ENCODE measurements around the gene TCF15. TPM values are rescaled to one million over a fixed set of nuclear protein-coding genes. Genes with fewer than 3 reads are reported as not detected.

The TCF15 gene
- total and polyA plus RNA-seq, 2 of the 13 experiments (the other 11 are each of a cell fraction or from before 2014, with no cell fraction given): not detected

DNA sequence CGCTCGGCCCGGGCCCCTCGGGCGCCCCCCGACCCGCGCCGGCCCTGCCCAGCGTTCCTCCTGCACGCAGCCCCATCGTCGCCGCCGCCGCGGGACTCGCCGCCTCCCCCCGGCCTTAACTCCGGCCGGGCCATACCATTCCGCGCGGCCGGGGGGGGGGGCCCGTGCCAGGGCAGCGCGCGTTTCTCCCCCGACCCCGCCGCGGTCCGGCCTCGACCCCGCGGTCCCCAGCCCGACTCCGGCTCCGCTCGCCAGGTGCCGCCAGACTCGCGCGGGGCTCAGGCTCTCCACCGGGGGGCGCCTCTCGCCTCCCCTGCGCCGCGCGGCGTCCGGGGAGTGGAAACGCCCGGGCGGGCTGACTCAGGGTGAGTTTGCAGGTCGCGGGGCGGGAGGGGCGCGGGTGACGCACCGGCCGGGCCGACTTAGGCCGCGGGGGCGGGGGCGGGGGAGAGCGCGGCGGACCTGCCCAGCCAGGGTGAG, 43.0 kb upstream of the TCF15 start, which contains the start of gene SRXN1 (continued):
- TF ChIP-seq, protein P1, sequence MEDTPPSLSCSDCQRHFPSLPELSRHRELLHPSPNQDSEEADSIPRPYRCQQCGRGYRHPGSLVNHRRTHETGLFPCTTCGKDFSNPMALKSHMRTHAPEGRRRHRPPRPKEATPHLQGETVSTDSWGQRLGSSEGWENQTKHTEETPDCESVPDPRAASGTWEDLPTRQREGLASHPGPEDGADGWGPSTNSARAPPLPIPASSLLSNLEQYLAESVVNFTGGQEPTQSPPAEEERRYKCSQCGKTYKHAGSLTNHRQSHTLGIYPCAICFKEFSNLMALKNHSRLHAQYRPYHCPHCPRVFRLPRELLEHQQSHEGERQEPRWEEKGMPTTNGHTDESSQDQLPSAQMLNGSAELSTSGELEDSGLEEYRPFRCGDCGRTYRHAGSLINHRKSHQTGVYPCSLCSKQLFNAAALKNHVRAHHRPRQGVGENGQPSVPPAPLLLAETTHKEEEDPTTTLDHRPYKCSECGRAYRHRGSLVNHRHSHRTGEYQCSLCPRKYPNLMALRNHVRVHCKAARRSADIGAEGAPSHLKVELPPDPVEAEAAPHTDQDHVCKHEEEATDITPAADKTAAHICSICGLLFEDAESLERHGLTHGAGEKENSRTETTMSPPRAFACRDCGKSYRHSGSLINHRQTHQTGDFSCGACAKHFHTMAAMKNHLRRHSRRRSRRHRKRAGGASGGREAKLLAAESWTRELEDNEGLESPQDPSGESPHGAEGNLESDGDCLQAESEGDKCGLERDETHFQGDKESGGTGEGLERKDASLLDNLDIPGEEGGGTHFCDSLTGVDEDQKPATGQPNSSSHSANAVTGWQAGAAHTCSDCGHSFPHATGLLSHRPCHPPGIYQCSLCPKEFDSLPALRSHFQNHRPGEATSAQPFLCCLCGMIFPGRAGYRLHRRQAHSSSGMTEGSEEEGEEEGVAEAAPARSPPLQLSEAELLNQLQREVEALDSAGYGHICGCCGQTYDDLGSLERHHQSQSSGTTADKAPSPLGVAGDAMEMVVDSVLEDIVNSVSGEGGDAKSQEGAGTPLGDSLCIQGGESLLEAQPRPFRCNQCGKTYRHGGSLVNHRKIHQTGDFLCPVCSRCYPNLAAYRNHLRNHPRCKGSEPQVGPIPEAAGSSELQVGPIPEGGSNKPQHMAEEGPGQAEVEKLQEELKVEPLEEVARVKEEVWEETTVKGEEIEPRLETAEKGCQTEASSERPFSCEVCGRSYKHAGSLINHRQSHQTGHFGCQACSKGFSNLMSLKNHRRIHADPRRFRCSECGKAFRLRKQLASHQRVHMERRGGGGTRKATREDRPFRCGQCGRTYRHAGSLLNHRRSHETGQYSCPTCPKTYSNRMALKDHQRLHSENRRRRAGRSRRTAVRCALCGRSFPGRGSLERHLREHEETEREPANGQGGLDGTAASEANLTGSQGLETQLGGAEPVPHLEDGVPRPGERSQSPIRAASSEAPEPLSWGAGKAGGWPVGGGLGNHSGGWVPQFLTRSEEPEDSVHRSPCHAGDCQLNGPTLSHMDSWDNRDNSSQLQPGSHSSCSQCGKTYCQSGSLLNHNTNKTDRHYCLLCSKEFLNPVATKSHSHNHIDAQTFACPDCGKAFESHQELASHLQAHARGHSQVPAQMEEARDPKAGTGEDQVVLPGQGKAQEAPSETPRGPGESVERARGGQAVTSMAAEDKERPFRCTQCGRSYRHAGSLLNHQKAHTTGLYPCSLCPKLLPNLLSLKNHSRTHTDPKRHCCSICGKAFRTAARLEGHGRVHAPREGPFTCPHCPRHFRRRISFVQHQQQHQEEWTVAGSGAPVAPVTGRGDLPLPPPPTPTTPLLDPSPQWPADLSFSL (CRISPR knock-in tag; IDR thresholded peaks at IDR 0.05): peak; percentile 20; the same call in 1 of the 2 replicates
- TF ChIP-seq FOXJ3 (CRISPR knock-in tag; IDR thresholded peaks at IDR 0.05; ENCODE audit: borderline replicate concordance): no peak
- peak; percentile 99 for TF ChIP-seq ZNF556 (CRISPR knock-in tag; IDR thresholded peaks at IDR 0.05; ENCODE audit: borderline replicate concordance)
- TF ChIP-seq DR1 (CRISPR knock-in tag; IDR thresholded peaks at IDR 0.05): peak; percentile 50; the same call in 1 of the 2 replicates
- TF ChIP-seq ZNF839 (CRISPR knock-in tag; IDR thresholded peaks at IDR 0.05; ENCODE audit: borderline replicate concordance): no peak
- TF ChIP-seq ZNF274 (CRISPR knock-in tag; IDR thresholded peaks at IDR 0.05): peak; percentile 75
- TF ChIP-seq, protein P2, sequence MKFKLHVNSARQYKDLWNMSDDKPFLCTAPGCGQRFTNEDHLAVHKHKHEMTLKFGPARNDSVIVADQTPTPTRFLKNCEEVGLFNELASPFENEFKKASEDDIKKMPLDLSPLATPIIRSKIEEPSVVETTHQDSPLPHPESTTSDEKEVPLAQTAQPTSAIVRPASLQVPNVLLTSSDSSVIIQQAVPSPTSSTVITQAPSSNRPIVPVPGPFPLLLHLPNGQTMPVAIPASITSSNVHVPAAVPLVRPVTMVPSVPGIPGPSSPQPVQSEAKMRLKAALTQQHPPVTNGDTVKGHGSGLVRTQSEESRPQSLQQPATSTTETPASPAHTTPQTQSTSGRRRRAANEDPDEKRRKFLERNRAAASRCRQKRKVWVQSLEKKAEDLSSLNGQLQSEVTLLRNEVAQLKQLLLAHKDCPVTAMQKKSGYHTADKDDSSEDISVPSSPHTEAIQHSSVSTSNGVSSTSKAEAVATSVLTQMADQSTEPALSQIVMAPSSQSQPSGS (CRISPR knock-in tag; IDR thresholded peaks at IDR 0.05): peak; percentile 9; the same call in 1 of the 2 replicates
- peak; percentile 67; the same call in 1 of the 2 replicates for TF ChIP-seq ZBTB7A (CRISPR knock-in tag; IDR thresholded peaks at IDR 0.05)
- TF ChIP-seq, protein P3, sequence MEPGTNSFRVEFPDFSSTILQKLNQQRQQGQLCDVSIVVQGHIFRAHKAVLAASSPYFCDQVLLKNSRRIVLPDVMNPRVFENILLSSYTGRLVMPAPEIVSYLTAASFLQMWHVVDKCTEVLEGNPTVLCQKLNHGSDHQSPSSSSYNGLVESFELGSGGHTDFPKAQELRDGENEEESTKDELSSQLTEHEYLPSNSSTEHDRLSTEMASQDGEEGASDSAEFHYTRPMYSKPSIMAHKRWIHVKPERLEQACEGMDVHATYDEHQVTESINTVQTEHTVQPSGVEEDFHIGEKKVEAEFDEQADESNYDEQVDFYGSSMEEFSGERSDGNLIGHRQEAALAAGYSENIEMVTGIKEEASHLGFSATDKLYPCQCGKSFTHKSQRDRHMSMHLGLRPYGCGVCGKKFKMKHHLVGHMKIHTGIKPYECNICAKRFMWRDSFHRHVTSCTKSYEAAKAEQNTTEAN (CRISPR knock-in tag; conservative IDR thresholded peaks at IDR 0.05): peak; percentile 48; the same call in 1 of the 2 replicates
- TF ChIP-seq MLLT10 (CRISPR knock-in tag; IDR thresholded peaks at IDR 0.05): no peak
- no peak for TF ChIP-seq ZKSCAN5 (CRISPR knock-in tag; IDR thresholded peaks at IDR 0.05)
- TF ChIP-seq ZNF354B (CRISPR knock-in tag; IDR thresholded peaks at IDR 0.05): no peak
- no peak for TF ChIP-seq TCF12 (IDR thresholded peaks at IDR 0.05)
- peak; percentile 91 for TF ChIP-seq TCF12 (CRISPR knock-in tag; IDR thresholded peaks at IDR 0.05)
- no peak for TF ChIP-seq FOXC1 (CRISPR knock-in tag; IDR thresholded peaks at IDR 0.05; ENCODE audit: borderline replicate concordance)
- TF ChIP-seq ZNF747 (CRISPR knock-in tag; IDR thresholded peaks at IDR 0.05; ENCODE audit: borderline replicate concordance): no peak
- no peak for TF ChIP-seq DMTF1 (CRISPR knock-in tag; IDR thresholded peaks at IDR 0.05)
- no peak; the same call in 1 of the 2 replicates for TF ChIP-seq ZFP1 (CRISPR knock-in tag; IDR thresholded peaks at IDR 0.05)

Measured in HepG2 (cell line).